Hair follicle dermal papilla cell (primary cell): ENCODE results near the gene SUGP2. TPM values are rescaled to one million over a fixed set of nuclear protein-coding genes. Genes with fewer than 3 reads are reported as not detected.

ENCODE experiments used
- total RNA-seq: library from RNA; depleted of rRNA; stranded (reverse); fragments of >200 nt; gene quantifications from 2 replicates; pipeline ENCODE4 v1.2.3, GENCODE V29; 2012

The SUGP2 gene
- total RNA-seq: 39.1 and 42.2 TPM in 2 replicates

GRCh38 chr19:19033426-19034203 lies at the start of gene SUGP2, which contains the start of gene ARMC6:
SUGP2 (minus strand) TSS chr19:19033517; CDS start chr19:19031071, 2,446 bp downstream.
ARMC6 (plus strand) TSS chr19:19033603; CDS start chr19:19034210, 607 bp downstream.

GRCh38 chr19:19063183-19064097 lies 30.1 kb upstream of the SUGP2 start, which contains the start of gene SLC25A42:
SLC25A42 (plus strand) TSS chr19:19063994; CDS start chr19:19096125, 32,131 bp downstream.

Other genes starting within 250 kb of the SUGP2 start
- 0.32 and 0.49 TPM in 2 replicates for gene COMP, start 242.2 kb downstream of the SUGP2 start, total RNA-seq
- gene UPF1, start 201.6 kb downstream of the SUGP2 start, total RNA-seq: 61.6 and 84.5 TPM in 2 replicates
- 0.49 and 0.65 TPM in 2 replicates for gene CERS1, start 137.4 kb downstream of the SUGP2 start, total RNA-seq
- 182 and 238 TPM in 2 replicates for gene COPE, start 114.1 kb downstream of the SUGP2 start, total RNA-seq
- gene DDX49, start 113.8 kb downstream of the SUGP2 start, total RNA-seq: 42.8 and 44.3 TPM in 2 replicates
- 107 and 136 TPM in 2 replicates for gene HOMER3, start 92.3 kb downstream of the SUGP2 start, total RNA-seq
- 37.9 and 38.0 TPM in 2 replicates for gene ARMC6, start 86 bp upstream of the SUGP2 start, total RNA-seq
- 8.9 and 12.8 TPM in 2 replicates for gene SLC25A42, start 30.5 kb upstream of the SUGP2 start, total RNA-seq
- gene TMEM161A, start 105.0 kb upstream of the SUGP2 start, total RNA-seq: 14.3 and 15.3 TPM in 2 replicates
- not detected in 2 replicates for gene MEF2B, start 136.7 kb upstream of the SUGP2 start, total RNA-seq
- 15.4 and 15.9 TPM in 2 replicates for gene BORCS8, start 158.6 kb upstream of the SUGP2 start, total RNA-seq
- 37.6 and 38.1 TPM in 2 replicates for gene RFXANK, start 158.7 kb upstream of the SUGP2 start, total RNA-seq
- 3.0 and 4.4 TPM in 2 replicates for gene NR2C2AP, start 169.9 kb upstream of the SUGP2 start, total RNA-seq
- gene NCAN, start 178.4 kb upstream of the SUGP2 start, total RNA-seq: under 0.01 TPM in 1 of 2 replicates, not detected in the other
- gene TM6SF2, start 239.8 kb upstream of the SUGP2 start, total RNA-seq: 0.32 and 0.36 TPM in 2 replicates